WTC11 (cell line): Measurements from ENCODE around the gene RNF214. TPM values are rescaled to one million over a fixed set of nuclear protein-coding genes. Genes with fewer than 3 reads are reported as not detected.
A peak's percentile ranks its signal among the peaks of the same experiment; 100 is the strongest.

Source experiments
- ATAC-seq: fragments of 200-7000 bp; cut with Tn5 transposase; 2 replicates; pipeline ENCODE4 v1.10.0; 2021; ENCODE audit warnings: mild to moderate bottlenecking, moderate library complexity
- CTCF ChIA-PET: fragments of 300-600 bp; sonication (Branson Sonifier 250); formaldehyde crosslinking; loops from one replicate; lab custom pipeline; 2021; ENCODE audit warnings: antibody characterized with exemption; lab: Charles Lee
- POLR2A ChIA-PET: fragments of 350-600 bp; sonication (Branson Sonifier 250); formaldehyde crosslinking; loops from one replicate; lab custom pipeline; 2021; ENCODE audit warnings: antibody characterized with exemption; lab: Charles Lee
- DNase-seq: peaks from one replicate; pipeline ENCODE4 v3.0.0; 2021; ENCODE audit warnings: low spot score
- H3K27ac Mint-ChIP-seq: 2 replicates; pipeline ENCODE4 v1.8.0; 2021; ENCODE audit warnings: mixed read lengths
- H3K27me3 Mint-ChIP-seq: 2 replicates; pipeline ENCODE4 v1.8.0; 2021; ENCODE audit warnings: low read depth, mild to moderate bottlenecking, moderate library complexity, mixed read lengths
- H3K36me3 Mint-ChIP-seq: 2 replicates; pipeline ENCODE4 v1.8.0; 2021; ENCODE audit warnings: mixed read lengths
- H3K4me1 Mint-ChIP-seq: 2 replicates; pipeline ENCODE4 v1.8.0; 2022; ENCODE audit warnings: mixed read lengths
- H3K4me3 Mint-ChIP-seq: 2 replicates; pipeline ENCODE4 v1.8.0; 2021; ENCODE audit warnings: mild to moderate bottlenecking, moderate library complexity, mixed read lengths
- H3K9me3 Mint-ChIP-seq: 2 replicates; pipeline ENCODE4 v1.8.0; 2021; ENCODE audit warnings: mixed read lengths
- AR ChIP-seq: fragments of 250-450 bp; sonication (Bioruptor Pico); IDR thresholded peaks from 2 replicates; pipeline ENCODE4 v1.9.0; 2021; ENCODE audit warnings: mild to moderate bottlenecking
- CREB1 ChIP-seq: sonication (generic); formaldehyde crosslinking; IDR thresholded peaks from 2 replicates; pipeline ENCODE4 v1.8.0; 2023; ENCODE audit warnings: mild to moderate bottlenecking, missing genetic modification reagents
- CREM ChIP-seq: sonication (generic); formaldehyde crosslinking; IDR thresholded peaks from 2 replicates; pipeline ENCODE4 v1.8.1; 2022; ENCODE audit warnings: mild to moderate bottlenecking, missing genetic modification reagents, moderate library complexity
- E2F5 ChIP-seq: sonication (generic); formaldehyde crosslinking; IDR thresholded peaks from 2 replicates; pipeline ENCODE4 v1.8.1; 2022; ENCODE audit warnings: mild to moderate bottlenecking, moderate library complexity, missing genetic modification reagents
- FOXJ3 ChIP-seq: sonication (generic); formaldehyde crosslinking; IDR thresholded peaks from 2 replicates; pipeline ENCODE4 v1.9.0; 2021; ENCODE audit warnings: missing genetic modification reagents, mild to moderate bottlenecking, borderline replicate concordance
- GRHL2 ChIP-seq: fragments of 250-450 bp; sonication (Bioruptor Pico); IDR thresholded peaks from 2 replicates; pipeline ENCODE4 v1.8.0; 2022; ENCODE audit warnings: mild to moderate bottlenecking, moderate library complexity; ENCODE audit not compliant: insufficient replicate concordance, severe bottlenecking
- HMGA2 ChIP-seq: fragments of 250-450 bp; sonication (Bioruptor Pico); IDR thresholded peaks from 2 replicates; pipeline ENCODE4 v1.4.0; 2021; ENCODE audit warnings: mild to moderate bottlenecking, moderate library complexity
- MXD4 ChIP-seq: fragments of 250-450 bp; sonication (Bioruptor Pico); IDR thresholded peaks from 2 replicates; pipeline ENCODE4 v1.8.0; 2021; ENCODE audit warnings: mild to moderate bottlenecking, moderate library complexity, borderline replicate concordance
- NFYB ChIP-seq: sonication (generic); formaldehyde crosslinking; conservative IDR thresholded peaks from 2 replicates; pipeline ENCODE4 v1.8.0; 2022; ENCODE audit warnings: low read depth, missing genetic modification reagents
- NR1H2 ChIP-seq: sonication (generic); formaldehyde crosslinking; IDR thresholded peaks from 2 replicates; pipeline ENCODE4 v1.9.0; 2021; ENCODE audit warnings: mild to moderate bottlenecking, moderate library complexity, missing genetic modification reagents
- SMAD3 ChIP-seq: sonication (generic); formaldehyde crosslinking; IDR thresholded peaks from 2 replicates; pipeline ENCODE4 v1.8.0; 2022; ENCODE audit warnings: missing genetic modification reagents, mild to moderate bottlenecking, borderline replicate concordance
- STAT6 ChIP-seq: sonication (generic); formaldehyde crosslinking; conservative IDR thresholded peaks from 2 replicates; pipeline ENCODE4 v1.8.1; 2023; ENCODE audit warnings: mild to moderate bottlenecking, low read depth, missing genetic modification reagents, moderate library complexity
- TEAD1 ChIP-seq: sonication (generic); formaldehyde crosslinking; IDR thresholded peaks from 2 replicates; pipeline ENCODE4 v1.8.0; 2022; ENCODE audit warnings: mild to moderate bottlenecking, missing genetic modification reagents
- TP53 ChIP-seq: sonication (generic); formaldehyde crosslinking; IDR thresholded peaks from 2 replicates; pipeline ENCODE4 v1.8.1; 2023; ENCODE audit warnings: mild to moderate bottlenecking, missing genetic modification reagents
- USF1 ChIP-seq: sonication (generic); formaldehyde crosslinking; IDR thresholded peaks from 2 replicates; pipeline ENCODE4 v1.8.0; 2022; ENCODE audit warnings: mild to moderate bottlenecking, missing genetic modification reagents
- USF2 ChIP-seq: sonication (generic); formaldehyde crosslinking; IDR thresholded peaks from 2 replicates; pipeline ENCODE4 v1.8.1; 2023; ENCODE audit warnings: mild to moderate bottlenecking, missing genetic modification reagents, moderate library complexity
- ZNF121 ChIP-seq: sonication (generic); formaldehyde crosslinking; IDR thresholded peaks from 2 replicates; pipeline ENCODE4 v1.8.0; 2023; ENCODE audit warnings: missing genetic modification reagents
- ZNF263 ChIP-seq: sonication (generic); formaldehyde crosslinking; IDR thresholded peaks from 2 replicates; pipeline ENCODE4 v1.8.1; 2022; ENCODE audit warnings: low read depth, mild to moderate bottlenecking, moderate library complexity, missing genetic modification reagents
- ZNF423 ChIP-seq: fragments of 250-450 bp; sonication (Bioruptor Pico); IDR thresholded peaks from 2 replicates; pipeline ENCODE4 v2.1.2; 2022; ENCODE audit warnings: mild to moderate bottlenecking, moderate library complexity
- total RNA-seq: library from RNA; stranded (reverse); gene quantifications from 3 replicates; pipeline ENCODE4 v1.2.3, GENCODE V29; 2021
- TF ChIP-seq, protein P1 (sequence below): sonication (generic); formaldehyde crosslinking; IDR thresholded peaks from 2 replicates; pipeline ENCODE4 v1.8.0; 2023; ENCODE audit warnings: missing genetic modification reagents, mild to moderate bottlenecking, borderline replicate concordance

RNF214 gene
- total RNA-seq, 1 experiment from 2014 or later: 35.4 TPM

- no peak for TF ChIP-seq STAT6
- no peak for TF ChIP-seq TEAD1 (CRISPR knock-in tag)
- TF ChIP-seq SMAD3 (CRISPR knock-in tag): no peak
- no peak for TF ChIP-seq E2F5
Observed at GRCh38 chr11:117302228-117302627, 69.8 kb downstream of the RNF214 start (continued).

GRCh38 chr11:117303101-117303500 lies 70.6 kb downstream of the RNF214 start:
- Mint-ChIP-seq H3K4me1 (peaks cover 35% of the 10 kb centered on the region), H3K27me3 (peaks cover 4% of the 10 kb centered on the region; the same call in 1 of the 2 replicates), H3K27ac (no peak overlapping the region), H3K4me3 (no peak overlapping the region), H3K9me3 (no peaks in the 10 kb centered on the region), H3K36me3 (no peaks in the 10 kb centered on the region)
- no peak for TF ChIP-seq NFYB
- TF ChIP-seq ZNF121: no peak
- TF ChIP-seq TP53 (CRISPR knock-in tag): no peak
- TF ChIP-seq ZNF423 (CRISPR knock-in tag): no peak
- TF ChIP-seq, protein P1, sequence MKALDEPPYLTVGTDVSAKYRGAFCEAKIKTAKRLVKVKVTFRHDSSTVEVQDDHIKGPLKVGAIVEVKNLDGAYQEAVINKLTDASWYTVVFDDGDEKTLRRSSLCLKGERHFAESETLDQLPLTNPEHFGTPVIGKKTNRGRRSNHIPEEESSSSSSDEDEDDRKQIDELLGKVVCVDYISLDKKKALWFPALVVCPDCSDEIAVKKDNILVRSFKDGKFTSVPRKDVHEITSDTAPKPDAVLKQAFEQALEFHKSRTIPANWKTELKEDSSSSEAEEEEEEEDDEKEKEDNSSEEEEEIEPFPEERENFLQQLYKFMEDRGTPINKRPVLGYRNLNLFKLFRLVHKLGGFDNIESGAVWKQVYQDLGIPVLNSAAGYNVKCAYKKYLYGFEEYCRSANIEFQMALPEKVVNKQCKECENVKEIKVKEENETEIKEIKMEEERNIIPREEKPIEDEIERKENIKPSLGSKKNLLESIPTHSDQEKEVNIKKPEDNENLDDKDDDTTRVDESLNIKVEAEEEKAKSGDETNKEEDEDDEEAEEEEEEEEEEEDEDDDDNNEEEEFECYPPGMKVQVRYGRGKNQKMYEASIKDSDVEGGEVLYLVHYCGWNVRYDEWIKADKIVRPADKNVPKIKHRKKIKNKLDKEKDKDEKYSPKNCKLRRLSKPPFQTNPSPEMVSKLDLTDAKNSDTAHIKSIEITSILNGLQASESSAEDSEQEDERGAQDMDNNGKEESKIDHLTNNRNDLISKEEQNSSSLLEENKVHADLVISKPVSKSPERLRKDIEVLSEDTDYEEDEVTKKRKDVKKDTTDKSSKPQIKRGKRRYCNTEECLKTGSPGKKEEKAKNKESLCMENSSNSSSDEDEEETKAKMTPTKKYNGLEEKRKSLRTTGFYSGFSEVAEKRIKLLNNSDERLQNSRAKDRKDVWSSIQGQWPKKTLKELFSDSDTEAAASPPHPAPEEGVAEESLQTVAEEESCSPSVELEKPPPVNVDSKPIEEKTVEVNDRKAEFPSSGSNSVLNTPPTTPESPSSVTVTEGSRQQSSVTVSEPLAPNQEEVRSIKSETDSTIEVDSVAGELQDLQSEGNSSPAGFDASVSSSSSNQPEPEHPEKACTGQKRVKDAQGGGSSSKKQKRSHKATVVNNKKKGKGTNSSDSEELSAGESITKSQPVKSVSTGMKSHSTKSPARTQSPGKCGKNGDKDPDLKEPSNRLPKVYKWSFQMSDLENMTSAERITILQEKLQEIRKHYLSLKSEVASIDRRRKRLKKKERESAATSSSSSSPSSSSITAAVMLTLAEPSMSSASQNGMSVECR (CRISPR knock-in tag): no peak
- no peak for TF ChIP-seq SMAD3 (CRISPR knock-in tag)
- TF ChIP-seq CREM (CRISPR knock-in tag): no peak
- no peak for TF ChIP-seq ZNF263 (CRISPR knock-in tag)
- no peak for TF ChIP-seq HMGA2 (CRISPR knock-in tag)
- TF ChIP-seq MXD4 (CRISPR knock-in tag): no peak
- TF ChIP-seq CREB1: no peak
- no peak for ATAC-seq
- no peak for DNase-seq
- ChIA-PET CTCF (interaction anchor here (0.7 to 1.8 kb wide), 4 partner anchors 9 to 165 kb away, joined by 3 to 10 read pairs (median 8); partner anchors contain the start of gene BACE1), POLR2A (no interaction called here)

- H3K36me3 Mint-ChIP-seq: no peaks in the 10 kb centered on the region
- no peak overlapping the region for H3K4me3 Mint-ChIP-seq
- ChIA-PET CTCF (interaction anchor here (1.7 to 1.8 kb wide), 2 partner anchors 12 to 123 kb away, joined by 9 to 10 read pairs; partner anchors contain the start of gene BACE1), POLR2A (no interaction called here)
- DNase-seq (no peak), ATAC-seq (peak; percentile 30)
- peaks cover 4% of the 10 kb centered on the region; the same call in 1 of the 2 replicates for H3K27me3 Mint-ChIP-seq
- no peak overlapping the region for H3K27ac Mint-ChIP-seq
- H3K9me3 Mint-ChIP-seq: no peaks in the 10 kb centered on the region
- peaks cover 37% of the 10 kb centered on the region for H3K4me1 Mint-ChIP-seq
- TF ChIP-seq GRHL2 (CRISPR knock-in tag) (no peak), USF2 (peak; percentile 34; the same call in 1 of the 2 replicates), FOXJ3 (CRISPR knock-in tag) (no peak), USF1 (0 out of 2 replicates have a peak, but pooled peaks have one; percentile 20), AR (CRISPR knock-in tag) (no peak), NR1H2 (CRISPR knock-in tag) (no peak)
Observed at GRCh38 chr11:117303646-117304315, 71.3 kb downstream of the RNF214 start.
